Stimulated activated CD4-positive, alpha-beta T cell treated with anti-CD3 and anti-CD28 coated beads, TNF-alpha, amount 100 ng/mL, for 48 hours (primary cell): ENCODE measurements around the gene RPRD1A.
A peak's percentile ranks its signal among the peaks of the same experiment; 100 is the strongest.
"Not testable (repeated sequence)": the region's sequence is repeated elsewhere in the genome, so short reads cannot be mapped to it uniquely, and the experiment has no call there.

Experiments used
- DNase-seq, 3 donors: peaks; one replicate each; pipeline ENCODE4 v3.0.0-alpha.2; 2020; ENCODE audit warnings: low read depth in 3 of 3

The RPRD1A gene

DNA sequence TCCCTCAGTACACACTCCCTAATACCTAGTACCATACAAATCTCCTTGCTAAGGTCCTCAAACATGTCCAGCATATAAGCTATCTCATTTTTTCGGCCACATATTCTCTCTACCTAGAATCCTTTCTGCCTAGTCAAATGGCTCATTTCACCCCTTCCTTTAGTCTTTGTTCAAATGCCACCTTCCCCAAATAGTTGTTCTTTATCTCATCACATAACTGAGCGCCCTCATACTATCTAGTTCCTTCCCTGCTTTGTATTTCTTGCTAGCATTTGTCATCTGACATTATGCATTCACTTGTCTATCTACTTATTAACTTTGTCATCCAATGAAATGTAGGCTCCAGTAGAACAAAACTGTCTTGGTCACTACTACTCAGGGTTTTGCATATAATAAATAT lies 35.5 kb downstream of the RPRD1A start:
- DNase-seq, result no peak

DNA sequence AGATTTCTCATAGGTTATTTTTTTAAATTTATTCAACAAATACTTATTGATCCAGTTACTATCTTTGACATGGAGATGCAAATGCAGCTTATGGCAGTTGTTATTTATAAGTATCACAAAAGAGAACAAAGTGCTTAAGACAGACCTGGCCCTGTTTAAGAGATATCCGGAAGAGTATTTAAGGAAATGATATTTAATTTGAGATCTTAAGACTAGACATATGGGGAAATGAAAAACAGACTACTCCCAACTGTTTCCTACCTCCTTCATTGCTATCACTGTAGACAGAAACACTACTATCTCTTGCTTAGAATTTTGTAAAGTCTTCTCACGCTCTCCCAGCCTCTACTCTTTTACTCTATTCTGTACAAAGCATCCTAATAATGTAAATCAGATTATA lies 36.0 kb downstream of the RPRD1A start:
- DNase-seq, result no peak

- no peak for DNase-seq
Measured at GRCh38 chr18:36028859-36029258, 38.5 kb downstream of the RPRD1A start.

GRCh38 chr18:36025025-36025424 lies 42.3 kb downstream of the RPRD1A start:
- no peak for DNase-seq

GRCh38 chr18:36024241-36024640 lies 43.1 kb downstream of the RPRD1A start:
- DNase-seq, result not testable (repeated sequence)

- DNase-seq, result no peak
Measured at GRCh38 chr18:36023336-36023735, 44.0 kb downstream of the RPRD1A start.

DNA sequence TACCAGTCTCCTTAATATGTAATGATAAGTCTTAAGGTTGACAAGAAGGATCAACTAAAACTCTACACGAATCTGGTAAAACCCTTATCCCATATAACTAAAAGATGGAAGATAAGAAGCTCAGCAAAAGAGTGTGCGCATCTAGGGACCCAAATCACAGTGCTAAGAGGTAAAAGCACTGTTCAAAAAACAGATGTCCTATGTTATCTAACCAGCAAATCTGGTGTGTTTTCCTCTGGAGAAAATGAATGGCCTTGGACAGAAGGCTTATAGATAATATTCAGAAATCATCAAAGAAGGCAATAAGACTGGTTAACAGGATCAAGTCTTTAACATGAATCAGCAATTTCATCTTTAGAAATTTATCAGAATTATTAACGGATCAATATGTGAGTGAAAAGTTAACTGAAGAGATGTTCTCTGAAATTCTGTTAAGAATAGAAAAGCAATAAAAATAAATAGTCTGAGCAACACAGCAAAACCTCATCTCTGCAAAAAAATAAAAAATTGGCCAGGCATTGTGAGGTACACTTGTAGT lies 47.1 kb downstream of the RPRD1A start:
- DNase-seq, result no peak

GRCh38 chr18:36017232-36017631 lies 50.1 kb downstream of the RPRD1A start:
- no peak for DNase-seq

DNA sequence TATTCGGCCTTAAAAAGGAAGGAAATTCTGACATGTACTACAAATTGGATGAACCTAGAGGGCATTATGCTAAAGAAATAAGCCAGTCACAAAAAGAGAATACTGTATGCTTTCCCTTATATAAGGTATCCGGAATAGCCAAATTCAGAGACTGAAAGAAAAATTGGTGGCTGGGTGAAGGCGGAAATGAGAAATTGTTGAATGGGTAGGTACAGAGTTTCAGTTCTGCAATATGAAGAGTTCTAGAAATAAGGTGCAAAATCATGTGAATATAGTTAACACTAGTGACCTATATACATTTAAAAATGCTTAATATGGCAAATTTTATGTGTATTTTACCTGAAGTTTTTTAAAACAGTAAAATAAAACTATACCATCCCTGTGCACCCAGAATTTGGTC lies 51.7 kb downstream of the RPRD1A start:
- no peak for DNase-seq

DNA sequence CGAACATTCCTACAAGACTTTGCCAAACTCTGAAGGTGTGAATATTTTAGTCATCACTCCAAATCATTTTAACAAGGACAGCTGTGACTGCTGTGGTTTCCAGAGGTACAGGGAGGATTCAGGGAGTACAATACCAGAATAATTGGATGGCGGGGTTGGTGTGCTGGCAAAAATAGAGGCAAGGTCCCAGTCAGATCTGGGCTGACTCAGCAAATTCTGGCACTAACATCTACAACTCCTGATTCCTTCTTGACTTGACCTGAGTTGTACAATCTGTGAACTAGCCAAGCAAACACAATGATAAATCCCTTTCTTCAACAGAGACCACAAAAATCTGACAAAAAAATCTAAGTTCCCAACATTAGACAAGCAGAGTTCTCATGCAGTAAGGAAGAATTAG lies 54.5 kb downstream of the RPRD1A start:
- DNase-seq, result no peak

DNA sequence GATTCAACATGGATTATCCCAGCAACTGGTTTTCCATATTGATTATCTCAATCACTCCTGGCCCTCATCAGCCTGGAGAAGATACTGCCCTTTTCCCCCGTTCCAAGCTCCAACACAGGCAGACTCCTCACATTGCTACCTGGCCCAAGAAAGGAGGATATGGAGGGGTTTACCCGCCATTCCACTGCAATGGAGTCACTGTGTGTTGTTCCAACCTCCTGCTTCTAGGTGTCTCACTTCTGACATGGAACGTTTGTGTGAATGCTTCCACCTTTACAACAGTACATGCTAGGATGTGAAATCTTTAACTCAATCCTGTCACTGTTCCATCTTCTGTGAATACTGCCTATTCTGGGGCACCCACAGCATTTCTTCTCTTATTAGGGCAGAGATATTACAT lies 58.1 kb downstream of the RPRD1A start:
- no peak for DNase-seq

- no peak for DNase-seq
Measured at GRCh38 chr18:36006997-36007396, 60.4 kb downstream of the RPRD1A start.

- no peak for DNase-seq
Measured at GRCh38 chr18:35999925-36000324, 67.4 kb downstream of the RPRD1A start.

- DNase-seq, result no peak
Measured at GRCh38 chr18:35998967-35999366, 68.4 kb downstream of the RPRD1A start.

DNA sequence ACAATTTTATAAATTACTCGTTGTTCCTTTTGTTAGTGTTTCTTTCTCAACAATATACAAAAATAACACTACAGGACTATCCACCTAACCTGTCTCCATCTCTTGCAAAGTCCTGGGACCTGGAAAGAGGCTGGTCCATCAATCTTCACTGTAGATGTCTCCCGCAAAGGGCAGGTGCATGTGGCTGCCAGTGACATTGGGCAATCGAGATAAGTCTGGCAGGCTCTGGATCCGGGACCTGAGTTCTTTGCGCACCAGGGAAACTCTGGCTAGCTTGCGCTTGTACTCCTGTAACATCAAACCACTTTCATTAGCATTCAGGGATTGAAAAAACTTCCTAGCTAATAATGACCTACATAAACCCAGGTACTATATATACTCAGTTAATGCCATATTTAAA lies 74.3 kb downstream of the RPRD1A start:
- DNase-seq, result no peak

DNA sequence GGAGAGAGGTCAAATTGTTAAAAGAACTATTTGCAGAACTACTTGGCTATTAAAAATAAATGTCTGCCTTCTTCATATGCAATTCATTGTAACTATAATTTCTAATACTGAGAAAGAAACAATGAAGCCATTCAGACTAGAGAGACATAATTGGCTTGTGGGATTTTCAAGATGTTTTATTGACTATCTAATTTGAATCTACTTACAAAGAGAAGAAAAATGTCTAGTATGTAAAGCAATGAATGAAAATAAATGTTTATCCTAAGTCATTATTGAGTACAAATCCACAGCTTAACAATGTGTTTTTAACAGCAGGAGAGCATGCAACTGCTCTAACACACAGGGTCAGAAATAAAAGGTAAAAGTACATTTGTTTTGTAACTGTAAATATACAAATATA lies 75.7 kb downstream of the RPRD1A start:
- no peak for DNase-seq

- no peak for DNase-seq
Measured at GRCh38 chr18:35983818-35984217, 83.5 kb downstream of the RPRD1A start.

DNA sequence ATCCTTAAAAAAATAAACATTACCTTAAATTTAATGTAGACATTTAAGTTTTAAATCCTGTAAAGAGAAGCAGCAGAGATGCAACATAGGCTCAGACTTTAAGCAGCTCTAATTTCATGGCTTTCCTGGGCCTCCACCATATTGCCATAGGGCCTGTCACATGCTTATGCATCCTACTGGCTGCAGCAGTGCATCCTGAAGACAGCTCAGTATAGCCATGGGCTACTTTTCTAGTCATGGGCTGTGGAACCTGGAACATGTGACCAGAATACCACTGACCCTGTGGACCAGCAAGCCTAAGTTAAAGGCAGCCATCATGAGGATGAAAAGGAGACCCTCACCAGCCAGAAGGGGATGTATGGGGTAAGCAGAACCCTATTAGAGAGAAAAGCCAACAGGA lies 84.2 kb downstream of the RPRD1A start:
- DNase-seq, result no peak

DNA sequence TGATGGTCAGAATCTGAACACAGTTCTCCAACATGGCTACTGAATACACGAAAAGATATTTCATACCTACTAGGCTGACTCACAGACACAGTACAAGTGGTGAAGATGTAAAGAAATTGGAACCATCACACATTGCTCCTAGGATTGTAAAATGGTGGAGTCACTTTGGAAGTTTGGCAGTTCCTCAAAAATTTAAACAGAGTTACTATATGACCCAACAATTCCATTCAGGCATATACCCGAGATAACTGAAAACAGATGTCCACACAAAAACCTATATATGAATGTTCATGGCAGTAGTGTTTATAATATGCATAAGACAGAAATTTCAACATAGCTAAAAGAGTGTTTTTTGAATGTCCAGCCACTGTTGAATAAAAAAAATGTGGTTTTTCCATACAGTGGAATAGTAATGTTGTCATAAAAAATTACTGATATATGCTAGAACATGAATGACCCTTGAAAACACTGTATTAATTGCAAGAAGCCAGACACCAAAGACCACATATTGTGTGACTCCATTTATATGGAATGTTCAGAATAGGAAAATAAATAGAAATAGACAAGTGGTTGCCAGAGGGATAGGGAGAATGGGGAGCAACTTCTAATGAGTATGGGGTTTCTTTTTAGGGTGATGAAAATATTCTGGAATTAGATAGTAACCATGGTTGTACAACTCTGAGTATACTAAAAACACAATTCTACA lies 84.8 kb downstream of the RPRD1A start:
- no peak for DNase-seq

DNA sequence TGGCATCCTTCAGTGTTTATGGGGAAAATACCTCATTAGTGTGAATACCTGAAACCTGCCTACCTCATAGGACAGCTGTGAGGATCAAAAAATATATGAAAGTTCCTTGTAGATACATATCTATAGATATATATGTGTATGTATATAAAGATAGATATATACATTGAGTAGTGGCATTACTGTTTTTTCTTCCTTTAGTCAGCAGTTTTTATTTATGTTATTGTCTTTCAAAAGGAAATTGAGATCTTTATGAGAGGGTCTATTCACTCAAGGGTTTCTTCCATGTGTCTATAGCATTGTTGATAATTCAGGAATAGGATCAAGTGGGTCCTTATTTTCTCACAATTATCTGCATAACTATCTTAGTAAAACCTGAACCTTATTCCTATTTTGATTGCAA lies 88.2 kb downstream of the RPRD1A start:
- DNase-seq, result no peak

DNA sequence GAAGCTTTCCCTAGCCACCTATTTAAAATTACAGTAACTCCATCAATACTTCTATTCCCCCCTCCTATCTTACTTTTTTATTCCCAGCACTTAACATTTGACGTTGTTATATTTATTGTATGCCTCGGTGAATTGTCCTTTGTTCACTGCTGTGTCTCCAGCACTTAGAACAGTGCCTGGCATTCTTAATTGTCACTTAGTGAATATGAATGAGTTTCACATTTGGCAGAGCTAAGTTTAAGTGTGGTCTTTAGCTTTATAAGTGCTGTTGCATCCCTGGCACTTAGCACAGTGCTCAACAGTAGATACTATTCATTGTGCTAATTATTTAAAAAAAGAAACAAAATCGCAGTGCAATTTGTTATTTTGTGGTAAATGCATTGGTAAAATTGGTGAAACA lies 93.2 kb downstream of the RPRD1A start:
- no peak for DNase-seq

GRCh38 chr18:35973650-35974049 lies 93.7 kb downstream of the RPRD1A start:
- no peak for DNase-seq

GRCh38 chr18:35972197-35973000 lies 95.0 kb downstream of the RPRD1A start, which contains the start of gene RMP24:
RMP24 (plus strand) TSS chr18:35972679.
- DNase-seq, result peak; percentile 89 to 92 (median 90)
